Transverse colon (tissue), 4 donors: ENCODE measurements around the gene DNAJB8. TPM values are rescaled to one million over a fixed set of nuclear protein-coding genes. Genes with fewer than 3 reads are reported as not detected.

Experiments used
- DNase-seq: peaks from one replicate; pipeline ENCODE4 v3.0.0-alpha.2; 2019
- H3K27ac ChIP-seq, 4 donors: fragments of 200-600 bp; sonication (generic); 2 replicates each; pipeline ENCODE4 v1.5.1; 2016 to 2018; ENCODE audit warnings: inconsistent platforms in 4 of 4
- H3K27me3 ChIP-seq: fragments of 200-600 bp; sonication (generic); 2 replicates; pipeline ENCODE4 v1.5.1; 2017; ENCODE audit warnings: inconsistent platforms
- H3K36me3 ChIP-seq, 4 donors: fragments of 200-600 bp; sonication (generic); 2 replicates each; pipeline ENCODE4 v1.5.1; 2017 to 2019; ENCODE audit warnings: inconsistent platforms in 4 of 4
- H3K4me1 ChIP-seq, 4 donors: fragments of 200-600 bp; sonication (generic); 2 replicates each; pipeline ENCODE4 v1.5.1; 2017 to 2020; ENCODE audit warnings: inconsistent platforms in 4 of 4
- H3K4me3 ChIP-seq, 4 donors: fragments of 200-600 bp; sonication (generic); 1 replicate in 1 of 4; 2 replicates in 3 of 4; pipeline versions ENCODE4 v1.5.1 to v1.6.1; 2017 to 2019; ENCODE audit warnings: inconsistent platforms in 4 of 4
- H3K9me3 ChIP-seq, 2 donors: fragments of 200-600 bp; sonication (generic); 2 replicates each; pipeline ENCODE4 v1.5.1; 2017 to 2019; ENCODE audit warnings: inconsistent platforms in 2 of 2
- EP300 ChIP-seq: sonication (generic); formaldehyde crosslinking; IDR thresholded peaks from one replicate; pipeline ENCODE4 v1.6.1; 2017; ENCODE audit warnings: antibody characterized with exemption, low read depth
- POLR2A ChIP-seq: fragments of 450-650 bp; IDR thresholded peaks from one replicate; pipeline ENCODE4 v1.6.1; 2016; ENCODE audit warnings: antibody characterized with exemption, mild to moderate bottlenecking, moderate library complexity
- POLR2AphosphoS5 ChIP-seq, 3 donors: sonication (generic); formaldehyde crosslinking; IDR thresholded peaks; one replicate each; pipeline ENCODE4 v1.6.1; 2016; ENCODE audit warnings: antibody characterized with exemption in 3 of 3
- WGBS, 2 donors: methylation state at CpG; one replicate each; pipeline ENCODE4 v1.1.5; 2018; ENCODE audit warnings: low coverage in 1 of 2; 5-methylcytosine and 5-hydroxymethylcytosine counted together
- in situ Hi-C, 4 donors: fragments of 200-750 bp; cut with MboI; loops; one replicate each; pipeline versions ENCODE4 v1.15.0 to v1.15.1; 2017; ENCODE audit warnings: low sequenced_read_pairs in 3 of 4, low pct_ligation_motif_present in 1 of 4, low pct_unique_long_range_greater_than_20kb in 1 of 4
- intact Hi-C: fragments of 100-400 bp; cut with DNase I; formaldehyde crosslinking; loops from one replicate; pipeline ENCODE4 v1.15.1; 2023; ENCODE audit warnings: low total_unique reads
- total RNA-seq, 4 donors: library from RNA; depleted of rRNA; stranded (reverse); fragments of >200 nt; gene quantifications; one replicate each; pipeline ENCODE4 v1.1.0, GENCODE V29; 2016
- TF ChIP-seq, protein P1 (sequence below), 5 experiments: fragments of 200-600 bp in 3 of 5; fragments of 450-650 bp in 2 of 5; sonication (generic) in 3 of 5; IDR thresholded peaks; 1 replicate in 2 of 5; 2 replicates in 3 of 5; pipeline ENCODE4 v1.5.1; 2016 to 2017; ENCODE audit warnings: antibody characterized with exemption in 5 of 5, inconsistent platforms in 3 of 5, mild to moderate bottlenecking in 2 of 5, moderate library complexity in 1 of 5

Gene DNAJB8
- total RNA-seq, 4 donors from 2014 or later = not detected

DNA sequence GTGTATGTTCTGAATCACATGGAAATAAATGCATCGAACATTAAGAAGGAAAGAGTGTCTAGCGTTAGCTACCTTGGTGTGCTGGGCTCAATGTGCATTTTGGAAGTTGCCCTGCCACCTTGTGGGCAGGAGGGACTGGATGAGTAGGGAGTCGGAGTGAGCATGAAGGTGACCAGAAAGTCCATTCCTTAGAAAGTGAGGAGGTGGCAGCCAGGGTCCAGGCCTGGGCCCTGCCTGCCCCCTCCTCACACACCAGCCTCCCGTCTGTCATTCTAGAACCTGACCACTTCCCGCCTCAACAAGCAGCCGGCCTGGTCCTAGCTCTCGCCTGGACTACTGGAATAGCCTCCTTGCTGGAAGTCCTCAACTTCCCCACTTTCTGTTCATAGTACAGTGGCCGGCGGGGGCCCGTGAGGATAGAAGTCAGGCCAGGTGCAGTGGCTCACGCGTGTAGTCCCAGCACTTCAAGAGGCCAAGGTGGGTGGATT is 36.5 kb upstream of the DNAJB8 start:
- WGBS, 2 donors = 44 to 82% methylated on average over 3 to 12 of the region's 12 CpGs
- Histone ChIP-seq H3K27me3 (peaks cover 62% of the 10 kb centered on the region), H3K4me3 (no peak overlapping the region), H3K36me3 (no peaks in the 10 kb centered on the region), H3K27ac (no peak overlapping the region), H3K9me3 (no peaks in the 10 kb centered on the region), H3K4me1 (no peaks in the 10 kb centered on the region)
- intact Hi-C loops = no loop called here
- TF ChIP-seq POLR2AphosphoS5 (IDR thresholded peaks at IDR 0.05) = no peak
- TF ChIP-seq, protein P1, sequence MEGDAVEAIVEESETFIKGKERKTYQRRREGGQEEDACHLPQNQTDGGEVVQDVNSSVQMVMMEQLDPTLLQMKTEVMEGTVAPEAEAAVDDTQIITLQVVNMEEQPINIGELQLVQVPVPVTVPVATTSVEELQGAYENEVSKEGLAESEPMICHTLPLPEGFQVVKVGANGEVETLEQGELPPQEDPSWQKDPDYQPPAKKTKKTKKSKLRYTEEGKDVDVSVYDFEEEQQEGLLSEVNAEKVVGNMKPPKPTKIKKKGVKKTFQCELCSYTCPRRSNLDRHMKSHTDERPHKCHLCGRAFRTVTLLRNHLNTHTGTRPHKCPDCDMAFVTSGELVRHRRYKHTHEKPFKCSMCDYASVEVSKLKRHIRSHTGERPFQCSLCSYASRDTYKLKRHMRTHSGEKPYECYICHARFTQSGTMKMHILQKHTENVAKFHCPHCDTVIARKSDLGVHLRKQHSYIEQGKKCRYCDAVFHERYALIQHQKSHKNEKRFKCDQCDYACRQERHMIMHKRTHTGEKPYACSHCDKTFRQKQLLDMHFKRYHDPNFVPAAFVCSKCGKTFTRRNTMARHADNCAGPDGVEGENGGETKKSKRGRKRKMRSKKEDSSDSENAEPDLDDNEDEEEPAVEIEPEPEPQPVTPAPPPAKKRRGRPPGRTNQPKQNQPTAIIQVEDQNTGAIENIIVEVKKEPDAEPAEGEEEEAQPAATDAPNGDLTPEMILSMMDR (IDR thresholded peaks at IDR 0.05) = peak in 2 of 5 experiments; percentile 19
- no peak for DNase-seq
- in situ Hi-C loops = no loop called here

DNA sequence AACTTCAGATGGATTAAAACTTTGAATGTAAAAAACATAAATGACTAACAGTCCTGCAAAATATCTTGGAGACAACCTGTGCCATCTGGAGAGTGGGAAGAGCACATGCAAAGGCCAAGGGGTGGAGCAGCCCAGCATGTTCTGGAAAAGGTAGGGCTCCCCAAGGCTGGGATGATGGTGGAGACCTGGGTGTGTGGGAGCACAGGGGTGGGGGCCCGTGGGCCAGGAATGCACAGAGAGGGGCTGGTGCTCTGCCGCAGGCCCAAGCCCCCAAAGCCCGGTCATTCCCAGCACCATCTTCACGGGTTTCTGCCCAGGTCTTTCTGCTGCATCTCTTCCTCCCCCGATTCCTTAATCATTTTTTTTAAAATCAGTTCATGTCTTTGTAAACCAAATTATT is 36.0 kb upstream of the DNAJB8 start:
- H3K4me1 ChIP-seq = no peaks in the 10 kb centered on the region

DNA sequence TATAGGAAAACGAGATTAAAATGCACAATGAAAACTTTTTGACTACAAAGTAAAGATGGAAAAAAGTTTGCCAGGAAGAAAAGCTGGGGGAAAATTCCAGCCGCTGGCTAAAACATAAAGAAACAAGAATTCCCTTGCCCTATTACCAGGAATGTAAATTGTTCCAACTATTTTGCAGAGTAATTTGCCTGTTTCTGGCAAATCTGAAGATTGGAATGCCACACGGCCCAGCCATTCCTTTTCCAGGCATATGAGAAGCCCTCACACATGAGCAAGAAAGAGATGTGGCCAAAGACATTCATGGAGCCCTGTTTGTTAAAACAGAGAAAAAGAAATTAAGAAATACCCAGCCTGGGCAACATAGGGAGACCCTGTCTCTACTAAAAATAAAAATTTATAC is 34.7 kb upstream of the DNAJB8 start:
- peaks cover 80% of the 10 kb centered on the region for H3K27me3 ChIP-seq
- no peak overlapping the region for H3K4me3 ChIP-seq
- 60 to 79% methylated on average over 3 of the region's 3 CpGs for WGBS, 2 donors
- no peak overlapping the region for H3K27ac ChIP-seq
- intact Hi-C loops (no loop called here), in situ Hi-C loops (no loop called here)
- H3K9me3 ChIP-seq = no peaks in the 10 kb centered on the region
- TF ChIP-seq POLR2A = no peak
- TF ChIP-seq, protein P1 (IDR thresholded peaks at IDR 0.05) = no peak
- no peak for TF ChIP-seq POLR2AphosphoS5 (IDR thresholded peaks at IDR 0.05)
- no peak for TF ChIP-seq EP300
- peaks cover 3 to 6% (median 5%) of the 10 kb centered on the region in 4 donors for H3K4me1 ChIP-seq
- no peak for DNase-seq
- H3K36me3 ChIP-seq = no peaks in the 10 kb centered on the region

More for the DNA sequence above, 36.0 kb upstream of the DNAJB8 start:
- Histone ChIP-seq H3K27me3 (peaks cover 67% of the 10 kb centered on the region), H3K36me3 (no peaks in the 10 kb centered on the region), H3K4me3 (no peak overlapping the region), H3K9me3 (no peaks in the 10 kb centered on the region), H3K27ac (no peak overlapping the region)
- TF ChIP-seq EP300 (no peak), POLR2A (no peak), POLR2AphosphoS5 (IDR thresholded peaks at IDR 0.05) (no peak)
- TF ChIP-seq, protein P1 (IDR thresholded peaks at IDR 0.05) = no peak
- intact Hi-C loops (no loop called here), in situ Hi-C loops (no loop called here)
- WGBS, 2 donors = 84 to 90% methylated on average over 1 to 5 of the region's 5 CpGs
- no peak for DNase-seq

DNA sequence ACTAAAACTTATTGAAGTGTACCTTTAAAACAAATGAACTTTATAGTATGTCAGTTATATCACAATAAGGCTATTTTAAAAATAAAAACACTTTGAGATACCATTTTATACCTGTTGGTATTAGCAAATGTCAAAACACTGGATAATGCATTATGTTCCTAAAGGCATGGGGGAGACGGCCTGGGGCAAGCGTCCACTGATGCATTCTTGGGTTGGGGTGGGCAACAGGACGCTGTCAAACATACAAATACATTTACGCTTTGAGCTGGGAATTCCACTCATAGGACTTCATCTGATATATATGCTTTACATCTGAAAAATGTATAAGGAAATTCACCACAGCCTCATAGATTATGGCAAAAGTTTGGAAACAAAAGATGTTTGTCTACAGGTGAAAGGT is 33.9 kb upstream of the DNAJB8 start:
- H3K4me1 ChIP-seq = peaks cover 3 to 6% (median 5%) of the 10 kb centered on the region in 4 donors
- H3K9me3 ChIP-seq = no peaks in the 10 kb centered on the region
- in situ Hi-C loops = no loop called here
- 84 to 86% methylated on average over 4 of the region's 4 CpGs for WGBS, 2 donors
- H3K36me3 ChIP-seq = no peaks in the 10 kb centered on the region
- peaks cover 89% of the 10 kb centered on the region for H3K27me3 ChIP-seq
- no peak for DNase-seq
- no peak overlapping the region for H3K27ac ChIP-seq
- no peak for TF ChIP-seq POLR2A
- no peak for TF ChIP-seq POLR2AphosphoS5 (IDR thresholded peaks at IDR 0.05)
- no peak for TF ChIP-seq EP300
- TF ChIP-seq, protein P1 (IDR thresholded peaks at IDR 0.05) = no peak
- intact Hi-C loops = no loop called here
- H3K4me3 ChIP-seq = no peak overlapping the region
